Skeletal muscle satellite cell (primary cell): ENCODE measurements around the gene RBM20.

Source experiments
- H3K27me3 ChIP-seq: 2 replicates; pipeline ENCODE4 v1.7.0; 2013; ENCODE audit warnings: low read length; ENCODE audit not compliant: control insufficient read depth, insufficient read depth
- H3K36me3 ChIP-seq: 2 replicates; pipeline ENCODE4 v1.7.0; 2013; ENCODE audit warnings: mild to moderate bottlenecking, control low read depth, low read length; ENCODE audit not compliant: insufficient read depth
- H3K4me1 ChIP-seq: 2 replicates; pipeline ENCODE4 v1.7.0; 2013; ENCODE audit warnings: low read length; ENCODE audit not compliant: control insufficient read depth, insufficient read depth
- H3K4me2 ChIP-seq: 2 replicates; pipeline ENCODE4 v1.7.0; 2013; ENCODE audit warnings: mild to moderate bottlenecking, low read length
- H3K4me3 ChIP-seq: 2 replicates; pipeline ENCODE4 v1.7.0; 2013; ENCODE audit warnings: low read length
- H3K9ac ChIP-seq: 2 replicates; pipeline ENCODE4 v1.7.0; 2013; ENCODE audit warnings: mild to moderate bottlenecking, low read depth, low read length, moderate library complexity
- H3K9me3 ChIP-seq: replicated peaks from 2 replicates; pipeline ENCODE4 v1.7.0; 2013; ENCODE audit warnings: mild to moderate bottlenecking, control low read depth, low read length

RBM20 gene

DNA sequence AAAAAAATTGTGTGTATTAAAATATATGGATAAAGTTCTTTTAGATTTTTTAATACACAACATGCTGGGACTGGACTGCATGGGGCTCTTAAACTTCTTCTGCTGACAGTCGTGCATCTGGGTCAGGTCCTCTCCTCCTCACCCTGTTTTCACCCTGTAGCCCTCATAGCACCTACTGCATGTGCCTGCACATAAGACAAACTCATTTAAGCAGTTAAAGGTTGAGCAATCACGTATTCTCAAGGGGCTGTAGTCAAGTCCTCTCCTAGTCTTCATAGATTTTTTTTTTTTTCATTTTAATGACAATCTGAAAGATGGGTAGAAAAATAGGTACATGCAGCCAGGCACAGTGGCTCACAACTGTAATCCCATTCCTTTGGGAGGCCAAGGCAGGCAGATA is 204.0 kb downstream of the RBM20 start:
- H3K27me3 ChIP-seq = peaks cover 20% of the 10 kb centered on the region
- no peaks in the 10 kb centered on the region for H3K9me3 ChIP-seq
- no peak overlapping the region for H3K4me2 ChIP-seq
- no peaks in the 10 kb centered on the region for H3K36me3 ChIP-seq
- H3K4me3 ChIP-seq = no peak overlapping the region
- H3K9ac ChIP-seq = no peak overlapping the region
- peaks cover 4% of the 10 kb centered on the region for H3K4me1 ChIP-seq

DNA sequence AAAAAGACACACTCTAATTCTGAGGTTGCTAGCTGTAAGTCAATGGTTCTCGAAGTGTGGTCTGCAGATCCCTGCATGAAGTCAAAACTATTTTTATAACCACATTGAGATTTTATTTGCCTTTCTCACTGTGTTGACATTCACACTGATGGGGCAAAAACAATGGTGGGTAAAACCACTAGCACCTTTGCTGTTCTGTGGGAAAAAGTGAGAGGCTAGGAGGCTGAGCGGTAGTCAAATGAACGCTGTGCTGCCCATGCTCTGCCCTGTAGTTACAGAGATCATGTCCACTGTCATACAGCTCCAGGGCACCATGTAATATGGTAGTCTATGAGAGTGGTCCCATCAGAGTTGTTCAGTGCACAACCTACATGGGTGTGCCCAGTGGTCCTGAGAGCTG is 206.0 kb downstream of the RBM20 start:
- H3K4me1 ChIP-seq = peaks cover 4% of the 10 kb centered on the region
- H3K4me2 ChIP-seq = no peak overlapping the region
- peaks cover 20% of the 10 kb centered on the region for H3K27me3 ChIP-seq

DNA sequence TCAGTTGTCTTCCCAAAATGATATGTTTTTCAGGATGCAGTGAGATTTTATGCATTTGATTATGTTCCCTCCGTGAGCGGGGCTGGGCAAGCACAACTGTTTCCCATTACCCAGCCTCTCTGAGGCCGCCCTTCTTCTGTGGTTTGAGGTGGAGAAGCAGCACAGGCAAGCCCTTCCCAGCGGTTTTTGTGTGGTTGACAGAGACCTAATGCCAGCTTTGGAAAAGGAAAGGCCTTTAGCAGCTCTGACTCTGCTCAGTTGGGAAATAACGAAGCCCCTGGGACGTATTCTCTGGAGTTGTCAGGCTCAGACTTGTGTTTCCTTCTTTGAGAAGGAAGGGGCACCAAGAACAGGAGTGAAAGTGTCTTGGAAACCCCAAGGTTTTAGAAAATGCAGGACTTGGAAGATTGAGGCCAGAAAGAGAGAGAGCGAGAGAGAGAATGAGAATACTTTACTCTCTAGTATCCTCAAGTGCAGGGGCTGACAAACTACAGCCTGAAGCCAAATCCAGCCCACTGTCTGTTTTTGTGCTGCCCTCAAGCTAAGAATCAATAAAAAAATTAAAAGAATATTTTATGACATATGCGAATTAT is 207.0 kb downstream of the RBM20 start:
- H3K27me3 ChIP-seq = peaks cover 20% of the 10 kb centered on the region
- H3K36me3 ChIP-seq = no peaks in the 10 kb centered on the region
- H3K4me2 ChIP-seq = no peak overlapping the region
- H3K4me1 ChIP-seq = peaks cover 4% of the 10 kb centered on the region
- H3K9me3 ChIP-seq = no peaks in the 10 kb centered on the region
- no peak overlapping the region for H3K4me3 ChIP-seq
- no peak overlapping the region for H3K9ac ChIP-seq

More for the DNA sequence above, 206.0 kb downstream of the RBM20 start:
- no peak overlapping the region for H3K9ac ChIP-seq
- H3K4me3 ChIP-seq = no peak overlapping the region
- no peaks in the 10 kb centered on the region for H3K36me3 ChIP-seq
- H3K9me3 ChIP-seq = no peaks in the 10 kb centered on the region

DNA sequence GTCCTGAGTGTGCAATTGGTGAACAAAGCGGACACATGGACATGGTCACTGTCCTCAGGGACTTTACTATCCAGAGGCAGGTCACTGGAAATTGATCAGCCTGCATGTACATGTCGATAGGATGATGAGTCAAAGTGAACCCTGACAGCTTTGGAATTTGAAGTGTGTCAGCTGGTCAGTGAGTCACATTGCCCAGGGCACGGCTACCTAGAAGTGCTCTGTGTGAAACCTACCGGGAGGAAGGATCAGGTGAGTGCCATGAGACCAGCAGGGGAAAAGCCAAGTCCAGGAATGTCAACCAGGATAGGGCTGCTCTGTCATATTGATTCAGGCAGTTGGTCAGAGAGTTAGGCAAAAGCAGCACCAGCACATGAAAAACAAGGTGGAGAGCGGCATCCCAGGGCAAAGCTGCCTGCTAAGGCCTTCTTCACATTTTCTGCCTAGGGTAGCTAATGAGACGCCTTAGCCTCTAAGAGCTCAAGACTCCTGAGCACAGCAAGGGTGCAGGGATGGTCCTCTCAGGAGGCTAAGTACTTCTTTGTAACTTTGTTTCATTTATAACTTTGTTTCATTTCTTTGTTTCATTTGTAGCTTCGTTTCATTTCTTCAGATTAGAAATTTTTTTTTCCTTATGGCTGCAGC is 208.2 kb downstream of the RBM20 start:
- Histone ChIP-seq H3K36me3 (no peaks in the 10 kb centered on the region), H3K4me1 (peaks cover 4% of the 10 kb centered on the region), H3K9ac (no peak overlapping the region), H3K4me2 (no peak overlapping the region), H3K9me3 (no peaks in the 10 kb centered on the region), H3K4me3 (no peak overlapping the region), H3K27me3 (peaks cover 10% of the 10 kb centered on the region)

DNA sequence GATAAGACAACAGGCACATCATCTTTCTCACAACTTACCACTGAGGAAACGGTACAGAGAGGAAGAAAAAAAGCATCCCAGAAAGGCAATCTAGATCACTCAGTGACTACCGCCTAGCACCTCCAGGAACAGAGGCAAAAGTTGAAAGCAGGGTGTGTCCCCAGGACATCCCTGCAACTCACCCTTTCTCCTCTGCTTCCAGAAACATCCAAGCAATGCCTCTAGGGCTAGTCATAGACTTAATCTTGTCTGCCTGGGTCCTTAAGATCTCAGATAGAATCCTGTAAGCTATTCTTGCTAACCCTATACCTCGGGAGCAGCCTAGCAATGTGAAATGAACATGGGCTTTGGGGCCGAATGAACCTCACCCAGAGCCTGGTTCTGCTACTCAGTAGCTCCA is 208.8 kb downstream of the RBM20 start:
- no peak overlapping the region for H3K4me2 ChIP-seq
- peaks cover 4% of the 10 kb centered on the region for H3K4me1 ChIP-seq
- H3K27me3 ChIP-seq = peaks cover 7% of the 10 kb centered on the region
- H3K36me3 ChIP-seq = no peaks in the 10 kb centered on the region
- no peaks in the 10 kb centered on the region for H3K9me3 ChIP-seq
- no peak overlapping the region for H3K9ac ChIP-seq
- no peak overlapping the region for H3K4me3 ChIP-seq

DNA sequence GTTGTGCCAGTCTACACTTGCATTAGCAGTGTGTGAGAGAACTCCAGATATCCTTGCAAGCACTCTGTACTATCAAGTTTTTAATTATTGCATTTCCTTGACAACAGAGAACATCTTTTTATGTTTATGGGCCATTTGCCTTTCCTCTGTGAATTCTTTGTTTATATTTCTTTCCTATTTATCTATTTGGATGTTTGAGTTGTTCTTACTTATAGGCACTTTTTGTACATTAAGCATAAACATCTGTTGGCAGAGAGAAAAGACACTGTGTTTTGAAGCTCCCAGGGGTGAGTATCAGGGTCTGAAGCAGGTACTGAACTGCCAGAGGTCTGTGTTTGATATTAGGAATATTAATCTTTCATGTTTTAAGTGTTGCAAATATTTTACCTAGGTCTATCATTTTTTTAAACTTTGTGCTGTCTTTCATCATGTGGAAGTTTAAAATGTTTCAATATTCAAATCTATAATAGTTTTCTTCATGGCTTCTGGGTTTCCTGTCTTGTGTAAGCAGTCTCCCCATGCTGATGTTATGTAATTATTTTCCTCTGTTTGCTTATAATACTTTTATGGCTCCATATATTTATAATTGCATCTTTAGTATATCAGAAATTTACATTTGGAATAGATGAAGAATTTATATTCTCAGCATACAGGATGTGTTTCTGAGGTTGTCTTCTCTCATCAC is 209.9 kb downstream of the RBM20 start:
- H3K36me3 ChIP-seq = no peaks in the 10 kb centered on the region
- H3K4me2 ChIP-seq = no peak overlapping the region
- H3K4me1 ChIP-seq = peaks cover 4% of the 10 kb centered on the region
- H3K9ac ChIP-seq = no peak overlapping the region
- H3K4me3 ChIP-seq = no peak overlapping the region
- H3K27me3 ChIP-seq = peaks cover 7% of the 10 kb centered on the region
- H3K9me3 ChIP-seq = no peaks in the 10 kb centered on the region

DNA sequence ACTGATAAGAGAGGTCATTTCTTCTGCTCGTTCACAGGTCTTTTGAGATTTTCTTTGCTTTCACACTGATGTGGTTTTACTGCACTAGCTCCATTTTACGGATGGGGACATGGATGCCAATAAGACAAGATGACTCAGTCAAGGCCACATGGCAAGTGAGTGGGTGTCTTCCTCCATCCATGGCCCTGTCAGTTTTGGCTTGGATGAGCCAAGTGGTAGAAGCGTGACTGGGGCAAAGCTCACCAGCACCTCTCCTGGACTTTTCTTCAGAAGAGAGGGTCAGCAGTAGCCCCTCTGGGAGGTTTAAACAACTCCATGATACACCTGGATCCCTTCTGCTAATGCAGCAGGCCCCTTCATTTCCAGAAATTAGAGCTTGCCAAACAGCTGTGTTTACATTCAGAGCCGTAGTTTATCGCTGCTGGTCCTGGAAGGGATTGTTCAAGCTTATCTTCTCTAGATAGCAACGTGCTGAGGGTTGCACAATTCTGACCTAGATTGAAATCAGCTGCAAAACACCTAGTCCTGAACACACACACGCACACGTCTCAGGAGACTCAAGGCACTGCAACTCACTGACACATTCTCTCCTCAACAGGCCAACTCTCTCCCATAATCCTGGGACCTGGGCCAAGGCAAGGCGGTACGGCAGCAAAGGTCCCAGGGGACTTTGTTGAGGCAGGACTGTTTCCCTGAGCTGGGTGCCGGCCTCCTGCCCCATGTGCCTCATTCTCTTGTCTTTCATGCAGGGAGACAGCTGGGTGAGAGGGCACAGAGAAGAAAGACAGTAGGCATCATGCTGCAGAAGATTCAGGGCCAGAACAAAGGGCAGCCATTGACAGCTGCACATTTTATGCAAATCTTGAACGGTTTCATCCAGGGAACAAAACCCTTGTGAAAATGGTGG is 213.4 kb downstream of the RBM20 start:
- H3K4me2 ChIP-seq = no peak overlapping the region

DNA sequence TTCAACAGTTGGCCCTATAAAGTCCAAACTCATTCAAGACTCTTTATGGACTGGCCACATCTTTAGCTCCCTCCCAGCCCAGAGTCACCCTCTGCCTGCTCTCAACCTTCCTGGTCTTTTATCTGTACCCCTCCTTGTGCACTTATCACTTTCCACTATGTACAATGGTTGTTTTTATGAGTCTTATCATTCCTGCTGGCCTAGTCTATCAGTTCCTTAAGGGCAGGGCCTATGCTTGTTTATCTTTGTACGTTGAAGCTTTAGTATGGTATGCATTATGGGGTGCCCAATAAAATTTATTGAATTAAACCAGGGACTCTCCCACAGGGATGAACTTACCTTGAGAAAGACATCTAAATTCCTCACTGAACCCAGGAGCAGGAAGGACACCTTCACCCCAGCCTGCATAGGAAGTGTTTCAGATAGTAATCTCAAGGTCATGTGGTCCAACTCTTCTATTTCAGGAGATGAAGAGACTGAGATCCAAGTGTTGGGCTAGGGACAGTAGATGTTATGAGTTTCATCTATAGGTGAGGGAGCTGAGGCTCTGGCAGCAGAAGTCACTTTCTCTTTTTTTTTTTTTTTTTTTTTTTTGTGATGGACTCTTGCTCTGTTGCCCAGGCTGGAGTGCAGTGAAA is 214.3 kb downstream of the RBM20 start:
- H3K36me3 ChIP-seq = no peaks in the 10 kb centered on the region
- H3K27me3 ChIP-seq = no peaks in the 10 kb centered on the region
- H3K9me3 ChIP-seq = no peaks in the 10 kb centered on the region
- H3K4me1 ChIP-seq = no peaks in the 10 kb centered on the region
- H3K4me2 ChIP-seq = no peak overlapping the region
- H3K9ac ChIP-seq = no peak overlapping the region
- no peak overlapping the region for H3K4me3 ChIP-seq

More for the DNA sequence above, 213.4 kb downstream of the RBM20 start:
- H3K9me3 ChIP-seq = no peaks in the 10 kb centered on the region
- H3K9ac ChIP-seq = no peak overlapping the region
- no peaks in the 10 kb centered on the region for H3K4me1 ChIP-seq
- H3K36me3 ChIP-seq = no peaks in the 10 kb centered on the region
- H3K4me3 ChIP-seq = no peak overlapping the region
- peaks cover 4% of the 10 kb centered on the region for H3K27me3 ChIP-seq

DNA sequence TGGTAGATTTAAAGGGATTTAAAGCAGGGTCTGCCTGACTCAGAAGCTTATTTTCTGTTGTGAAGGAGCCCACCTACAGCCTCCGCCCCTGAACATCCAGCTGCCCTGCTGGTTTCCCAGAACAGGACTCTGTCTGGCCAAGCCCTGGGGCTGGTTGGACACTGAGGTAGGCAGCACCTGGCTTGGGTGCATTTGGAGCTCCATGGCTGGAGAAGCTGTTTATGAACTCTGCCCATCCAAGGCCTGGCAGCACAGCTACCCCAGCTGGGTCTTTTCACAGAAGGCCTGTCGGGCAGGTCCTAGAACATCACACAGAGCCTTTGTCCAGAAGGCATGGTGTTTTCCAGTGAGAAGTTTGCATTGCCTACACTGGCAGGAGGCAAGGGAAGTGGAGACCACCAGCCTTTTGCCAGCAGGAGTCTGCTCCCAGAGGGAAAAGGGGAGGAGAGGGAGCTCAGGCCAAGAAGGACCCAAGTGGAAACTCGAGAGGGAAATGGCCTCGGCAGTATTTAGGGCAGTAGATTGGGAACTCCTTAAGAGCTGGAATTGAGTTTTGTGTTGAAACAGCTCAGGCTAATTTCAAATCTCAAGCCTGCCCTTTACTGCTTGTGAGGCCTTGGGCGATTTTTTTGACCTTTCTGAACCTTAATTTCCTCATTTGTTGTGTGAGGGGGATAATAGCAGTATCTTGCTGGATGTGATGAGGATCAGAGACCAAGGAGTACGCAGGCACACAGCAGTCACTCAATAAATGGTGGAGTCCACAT is 215.3 kb downstream of the RBM20 start:
- H3K4me3 ChIP-seq = no peak overlapping the region
- H3K9me3 ChIP-seq = no peaks in the 10 kb centered on the region
- peaks cover 1% of the 10 kb centered on the region for H3K4me1 ChIP-seq
- no peak overlapping the region for H3K9ac ChIP-seq
- no peaks in the 10 kb centered on the region for H3K27me3 ChIP-seq
- H3K36me3 ChIP-seq = no peaks in the 10 kb centered on the region
- H3K4me2 ChIP-seq = no peak overlapping the region

DNA sequence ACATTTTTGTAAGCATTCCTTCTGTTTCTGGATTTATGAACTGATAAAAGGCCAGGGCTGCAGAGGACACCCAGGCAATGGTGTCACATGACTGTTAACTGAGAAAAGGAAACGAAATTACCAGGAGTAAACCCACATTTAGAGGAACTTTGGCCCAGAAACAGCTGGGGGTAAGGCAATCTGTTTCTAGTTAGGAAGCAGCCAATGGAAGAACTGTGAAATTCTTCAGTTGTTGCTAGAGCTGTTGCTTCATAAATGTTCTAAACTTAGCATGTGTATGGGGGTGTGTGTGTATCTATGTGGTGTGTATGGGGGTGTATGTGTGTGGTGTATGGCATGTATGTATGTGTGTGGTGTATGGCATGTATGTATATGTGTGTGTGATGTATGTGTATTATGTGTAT is 215.8 kb downstream of the RBM20 start:
- Histone ChIP-seq H3K36me3 (no peaks in the 10 kb centered on the region), H3K4me3 (no peak overlapping the region), H3K4me2 (no peak overlapping the region), H3K27me3 (no peaks in the 10 kb centered on the region), H3K4me1 (peaks cover 7% of the 10 kb centered on the region), H3K9ac (no peak overlapping the region), H3K9me3 (no peaks in the 10 kb centered on the region)
